GM20000 (cell line): ENCODE results near the gene WASHC1.
A peak's percentile ranks its signal among the peaks of the same experiment; 100 is the strongest.
"Not testable (repeated sequence)": the region's sequence is repeated elsewhere in the genome, so short reads cannot be mapped to it uniquely, and the experiment has no call there.

Experiments used
- DNase-seq: peaks from one replicate; pipeline ENCODE4 v3.0.0; 2012; ENCODE audit warnings: low spot score

Gene WASHC1

GRCh38 chr9:29356-29755 lies at the start of gene WASHC1:
Gene WASHC1 (minus strand): TSS chr9:29456. CDS start chr9:24999, 4,457 bp downstream.
- DNase-seq: not testable (repeated sequence)

GRCh38 chr9:78333-78732 lies 49.1 kb upstream of the WASHC1 start:
- not testable (repeated sequence) for DNase-seq

GRCh38 chr9:76389-76788 lies 47.1 kb upstream of the WASHC1 start:
- not testable (repeated sequence) for DNase-seq

GRCh38 chr9:73900-74525 lies 44.8 kb upstream of the WASHC1 start:
- not testable (repeated sequence) for DNase-seq

- DNase-seq: peak; percentile 35
These were observed 44.0 kb upstream of the WASHC1 start for GRCh38 chr9:73076-73899.

- not testable (repeated sequence) for DNase-seq
These were observed 33.9 kb upstream of the WASHC1 start for GRCh38 chr9:63031-63629.

- not testable (repeated sequence) for DNase-seq
These were observed 23.4 kb upstream of the WASHC1 start for GRCh38 chr9:52678-53077.

GRCh38 chr9:48190-48842 lies 19.1 kb upstream of the WASHC1 start:
- DNase-seq: not testable (repeated sequence)

GRCh38 chr9:46639-47271 lies 17.5 kb upstream of the WASHC1 start:
- not testable (repeated sequence) for DNase-seq

GRCh38 chr9:46164-46563 lies 16.9 kb upstream of the WASHC1 start:
- not testable (repeated sequence) for DNase-seq

- not testable (repeated sequence) for DNase-seq
These were observed 16.1 kb upstream of the WASHC1 start for GRCh38 chr9:45180-45878.

- DNase-seq: not testable (repeated sequence)
These were observed 15.2 kb upstream of the WASHC1 start for GRCh38 chr9:44416-44815.

- not testable (repeated sequence) for DNase-seq
These were observed 14.4 kb upstream of the WASHC1 start for GRCh38 chr9:43636-44035.

GRCh38 chr9:43116-43515 lies 13.9 kb upstream of the WASHC1 start:
- not testable (repeated sequence) for DNase-seq

GRCh38 chr9:41819-42218 lies 12.6 kb upstream of the WASHC1 start:
- DNase-seq: not testable (repeated sequence)

GRCh38 chr9:41261-41676 lies 12.0 kb upstream of the WASHC1 start:
- DNase-seq: not testable (repeated sequence)

- DNase-seq: not testable (repeated sequence)
These were observed 3.1 kb upstream of the WASHC1 start for GRCh38 chr9:32308-32707.

- DNase-seq: not testable (repeated sequence)
These were observed 481 bp downstream of the WASHC1 start for GRCh38 chr9:28775-29174.

- not testable (repeated sequence) for DNase-seq
These were observed 7.6 kb downstream of the WASHC1 start for GRCh38 chr9:21621-22020.

- DNase-seq: not testable (repeated sequence)
These were observed 12.4 kb downstream of the WASHC1 start for GRCh38 chr9:16875-17274.
